ENCODE results near the gene SLC35B2. TPM values are rescaled to one million over a fixed set of nuclear protein-coding genes. Genes with fewer than 3 reads are reported as not detected.

SLC35B2 gene
- total and polyA plus RNA-seq, 2 experiments from 2014 or later, result 101 to 114 TPM

GRCh38 chr6:44224029-44224964 is 33.0 kb downstream of the SLC35B2 start:
- in situ Hi-C loops (cut with MboI), result no loop called here
- peak overlapping the region; percentile 71 for H2AFZ ChIP-seq
- no peaks in the 10 kb centered on the region for H3K27me3 ChIP-seq (replicated peaks; ENCODE audit: insufficient read depth)
- no peaks in the 10 kb centered on the region; the same call in 1 of the 2 replicates for H3K79me2 ChIP-seq (ENCODE audit: insufficient read depth)
- TF ChIP-seq EZH2phosphoT487 (IDR thresholded peaks at IDR 0.05; ENCODE audit: insufficient read depth, low read depth), result no peak
- TF ChIP-seq EZH2 (IDR thresholded peaks at IDR 0.05; ENCODE audit: insufficient read depth, poor library complexity, severe bottlenecking), result no peak
- peak overlapping the region; percentile 67 for H3K4me3 ChIP-seq
- peak overlapping the region; percentile 60 for H3K4me2 ChIP-seq (ENCODE audit: unreplicated experiment)
- 0 out of 2 replicates have a peak, but pooled peaks cover 13% of the 10 kb centered on the region for H3F3A ChIP-seq (ENCODE audit: insufficient read depth)
- H3K9ac ChIP-seq, result peak overlapping the region; percentile 52
- H3K9me3 ChIP-seq (ENCODE audit: low read depth), result no peaks in the 10 kb centered on the region
- H3K9me2 ChIP-seq (ENCODE audit: insufficient read depth), result no peaks in the 10 kb centered on the region
- DNase-seq, result peak; percentile 63
- WGBS, 2 experiments (ENCODE audit: low coverage in 1 of 2, low lambda C conversion rate in 2 of 2, missing lambda C conversion rate in 2 of 2), result 18 to 23% methylated on average over 8 to 12 of the region's 18 CpGs
- H3K36me3 ChIP-seq (ENCODE audit: low read depth), result no peaks in the 10 kb centered on the region
- H3K27ac ChIP-seq, result no peak overlapping the region
- peaks cover 28% of the 10 kb centered on the region for H3K4me1 ChIP-seq (ENCODE audit: insufficient read depth)
- no peaks in the 10 kb centered on the region for H4K20me1 ChIP-seq (ENCODE audit: insufficient read depth)

DNA sequence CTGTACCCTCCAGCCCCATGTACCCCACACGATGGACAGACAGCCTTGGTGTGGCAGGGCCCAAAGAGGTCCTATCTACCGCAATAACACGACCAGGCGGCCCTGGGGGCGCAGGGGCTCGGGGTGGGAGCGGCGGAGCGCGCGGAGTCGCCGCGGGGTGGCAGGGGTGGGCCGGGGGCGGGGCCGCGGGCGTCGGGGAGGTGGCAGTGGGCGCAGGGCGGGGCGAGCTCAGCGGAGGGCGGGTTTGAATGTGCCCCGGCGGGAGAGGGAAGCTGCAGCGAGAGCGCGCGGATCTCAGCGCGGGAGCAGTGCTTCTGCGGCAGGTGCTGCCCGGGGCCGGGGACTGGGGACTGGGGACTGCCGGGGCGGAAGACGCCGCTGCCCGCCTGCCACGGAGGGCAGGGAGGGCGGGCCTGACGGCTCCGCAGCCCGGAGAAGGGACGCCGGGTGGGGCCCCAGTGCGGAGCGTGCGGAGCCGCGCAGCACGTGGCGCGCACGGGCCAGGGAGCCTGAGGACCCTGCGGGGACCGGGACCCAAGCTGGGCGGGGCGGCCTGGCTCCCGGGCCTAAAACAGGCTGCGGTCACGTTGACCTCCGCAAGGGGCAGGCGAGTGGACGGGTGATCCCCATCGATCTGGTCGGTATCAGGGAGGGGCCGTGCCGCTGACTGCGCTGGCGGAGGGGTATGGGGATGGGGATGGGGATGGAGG is 33.9 kb downstream of the SLC35B2 start, which contains the start of gene SLC29A1:
Gene SLC29A1 (plus strand): TSS at position 277 of the 710 bp plus-strand sequence. CDS start 3,719 bp downstream, outside the sequence.
- in situ Hi-C loops (cut with MboI), result no loop called here
- Histone ChIP-seq H3K36me3 (ENCODE audit: low read depth) (no peaks in the 10 kb centered on the region), H3K9me3 (ENCODE audit: low read depth) (no peaks in the 10 kb centered on the region), H3K9ac (peak within 1 kb of the TSS; percentile 52), H3K4me2 (ENCODE audit: unreplicated experiment) (peak within 1 kb of the TSS; percentile 60), H3K9me2 (ENCODE audit: insufficient read depth) (no peaks in the 10 kb centered on the region), H3K4me3 (peak within 1 kb of the TSS; percentile 67), H3K79me2 (ENCODE audit: insufficient read depth) (no peaks in the 10 kb centered on the region; the same call in 1 of the 2 replicates), H3K4me1 (ENCODE audit: insufficient read depth) (peaks cover 20% of the 10 kb centered on the region), H3F3A (ENCODE audit: insufficient read depth) (peaks cover 14% of the 10 kb centered on the region), H3K27ac (no peak within 1 kb of the TSS), H2AFZ (peak within 1 kb of the TSS; percentile 71), H4K20me1 (ENCODE audit: insufficient read depth) (no peaks in the 10 kb centered on the region), H3K27me3 (replicated peaks; ENCODE audit: insufficient read depth) (no peaks in the 10 kb centered on the region)
- TF ChIP-seq EZH2phosphoT487 (IDR thresholded peaks at IDR 0.05; ENCODE audit: insufficient read depth, low read depth), result no peak
- no peak for TF ChIP-seq EZH2 (IDR thresholded peaks at IDR 0.05; ENCODE audit: insufficient read depth, poor library complexity, severe bottlenecking)
- WGBS, 2 experiments (ENCODE audit: low coverage in 1 of 2, low lambda C conversion rate in 2 of 2, missing lambda C conversion rate in 2 of 2), result 0 to 1% methylated on average over 30 to 38 of the region's 73 CpGs
- peak; percentile 75 for DNase-seq

DNA sequence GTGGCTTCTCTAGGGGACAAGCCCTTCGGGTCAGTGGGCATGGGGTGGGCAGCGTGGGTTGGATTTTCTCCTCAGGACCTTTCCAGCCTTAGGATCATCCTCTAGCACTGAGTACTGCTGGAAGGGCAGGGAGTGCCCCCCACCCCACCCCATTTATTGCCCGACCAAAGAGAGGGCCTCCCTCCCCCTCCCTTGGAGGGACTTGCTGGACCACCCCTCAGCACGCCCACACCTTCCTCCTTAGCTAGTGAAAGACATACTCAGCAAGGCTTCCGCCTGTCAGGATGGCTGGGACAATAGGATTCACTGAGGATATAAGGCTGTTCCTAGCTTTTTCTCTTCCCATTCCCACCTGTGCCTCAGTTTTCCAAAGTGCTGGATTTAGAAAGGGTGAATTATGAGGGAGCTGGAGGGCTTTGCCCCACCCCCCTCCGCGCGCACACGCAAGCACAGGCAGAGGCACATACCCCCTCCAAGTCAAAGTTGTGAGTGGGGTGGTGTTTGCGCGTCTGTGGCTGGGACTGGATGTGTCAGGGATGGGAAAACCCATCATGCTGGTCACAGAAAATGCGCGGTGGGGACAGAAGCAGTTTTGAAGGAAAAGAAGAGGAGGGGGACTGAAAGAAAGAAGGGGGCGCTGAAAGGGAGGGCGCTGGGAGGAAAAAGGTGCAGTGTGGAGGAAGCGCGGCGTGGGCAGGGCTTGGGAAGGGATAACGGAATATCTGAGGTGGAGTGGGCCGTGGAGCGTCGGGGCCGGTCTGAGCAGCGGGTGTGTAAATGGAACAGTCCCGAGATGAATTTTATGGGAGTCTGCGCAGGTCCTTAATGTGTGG is 34.6 kb downstream of the SLC35B2 start:
- Histone ChIP-seq H3K9me3 (ENCODE audit: low read depth) (no peaks in the 10 kb centered on the region), H3K27me3 (replicated peaks; ENCODE audit: insufficient read depth) (no peaks in the 10 kb centered on the region), H3K27ac (no peak overlapping the region), H3K36me3 (ENCODE audit: low read depth) (no peaks in the 10 kb centered on the region), H3K9me2 (ENCODE audit: insufficient read depth) (no peaks in the 10 kb centered on the region), H3F3A (ENCODE audit: insufficient read depth) (peaks cover 19% of the 10 kb centered on the region), H3K4me2 (ENCODE audit: unreplicated experiment) (peak overlapping the region; percentile 60), H3K79me2 (ENCODE audit: insufficient read depth) (no peaks in the 10 kb centered on the region; the same call in 1 of the 2 replicates), H2AFZ (peak overlapping the region; percentile 71), H3K4me3 (peak overlapping the region; percentile 67), H3K4me1 (ENCODE audit: insufficient read depth) (peaks cover 15% of the 10 kb centered on the region), H3K9ac (peak overlapping the region; percentile 52; the same call in 1 of the 2 replicates), H4K20me1 (ENCODE audit: insufficient read depth) (no peaks in the 10 kb centered on the region)
- in situ Hi-C loops (cut with MboI), result no loop called here
- 5 to 7% methylated on average over 25 to 26 of the region's 26 CpGs for WGBS, 2 experiments (ENCODE audit: low coverage in 1 of 2, low lambda C conversion rate in 2 of 2, missing lambda C conversion rate in 2 of 2)
- DNase-seq, result peak; percentile 45
- TF ChIP-seq EZH2phosphoT487 (IDR thresholded peaks at IDR 0.05; ENCODE audit: insufficient read depth, low read depth) (no peak), EZH2 (IDR thresholded peaks at IDR 0.05; ENCODE audit: insufficient read depth, poor library complexity, severe bottlenecking) (no peak)
